Stimulated activated CD8-positive, alpha-beta memory T cell treated with anti-CD3 and anti-CD28 coated beads, Interleukin-4, amount 100 ng/mL, for 24 hours (primary cell): ENCODE results near the gene MYO18B.

Experiments
- DNase-seq: peaks from one replicate; pipeline ENCODE4 v3.0.0-alpha.2; 2020; ENCODE audit warnings: low read depth

MYO18B gene

GRCh38 chr22:25828422-25828821, 86.4 kb downstream of the MYO18B start:
- no peak for DNase-seq

GRCh38 chr22:25829237-25829636, 87.2 kb downstream of the MYO18B start:
- DNase-seq, result no peak

- no peak for DNase-seq
Measured at GRCh38 chr22:25829808-25830777, 88.1 kb downstream of the MYO18B start.

GRCh38 chr22:25833091-25833490, 91.1 kb downstream of the MYO18B start:
- no peak for DNase-seq

- no peak for DNase-seq
Measured at GRCh38 chr22:25833676-25834075, 91.7 kb downstream of the MYO18B start.

- no peak for DNase-seq
Measured at GRCh38 chr22:25834490-25834889, 92.5 kb downstream of the MYO18B start.

GRCh38 chr22:25835348-25835747, 93.4 kb downstream of the MYO18B start:
- DNase-seq, result no peak

- DNase-seq, result no peak
Measured at GRCh38 chr22:25837288-25837900, 95.4 kb downstream of the MYO18B start.

- DNase-seq, result no peak
Measured at GRCh38 chr22:25838960-25839741, 97.2 kb downstream of the MYO18B start.

GRCh38 chr22:25839755-25840154, 97.8 kb downstream of the MYO18B start:
- DNase-seq, result no peak

- no peak for DNase-seq
Measured at GRCh38 chr22:25840167-25840566, 98.2 kb downstream of the MYO18B start.

- DNase-seq, result no peak
Measured at GRCh38 chr22:25840891-25841290, 98.9 kb downstream of the MYO18B start.

GRCh38 chr22:25841775-25842174, 99.8 kb downstream of the MYO18B start:
- no peak for DNase-seq

GRCh38 chr22:25843660-25844405, 101.8 kb downstream of the MYO18B start:
- no peak for DNase-seq

- DNase-seq, result no peak
Measured at GRCh38 chr22:25844601-25845000, 102.6 kb downstream of the MYO18B start.

GRCh38 chr22:25845985-25846745, 104.2 kb downstream of the MYO18B start:
- no peak for DNase-seq

- no peak for DNase-seq
Measured at GRCh38 chr22:25847451-25847850, 105.5 kb downstream of the MYO18B start.

- DNase-seq, result no peak
Measured at GRCh38 chr22:25848954-25849353, 107.0 kb downstream of the MYO18B start.

- DNase-seq, result no peak
Measured at GRCh38 chr22:25849522-25849921, 107.5 kb downstream of the MYO18B start.

GRCh38 chr22:25852223-25852622, 110.2 kb downstream of the MYO18B start:
- DNase-seq, result no peak

GRCh38 chr22:25853078-25853477, 111.1 kb downstream of the MYO18B start:
- DNase-seq, result no peak
